ENCODE results near the gene CEP72. TPM values are rescaled to one million over a fixed set of nuclear protein-coding genes. Genes with fewer than 3 reads are reported as not detected.

Gene CEP72
- total RNA-seq, 1 experiment from 2014 or later: 24.8 TPM

DNA sequence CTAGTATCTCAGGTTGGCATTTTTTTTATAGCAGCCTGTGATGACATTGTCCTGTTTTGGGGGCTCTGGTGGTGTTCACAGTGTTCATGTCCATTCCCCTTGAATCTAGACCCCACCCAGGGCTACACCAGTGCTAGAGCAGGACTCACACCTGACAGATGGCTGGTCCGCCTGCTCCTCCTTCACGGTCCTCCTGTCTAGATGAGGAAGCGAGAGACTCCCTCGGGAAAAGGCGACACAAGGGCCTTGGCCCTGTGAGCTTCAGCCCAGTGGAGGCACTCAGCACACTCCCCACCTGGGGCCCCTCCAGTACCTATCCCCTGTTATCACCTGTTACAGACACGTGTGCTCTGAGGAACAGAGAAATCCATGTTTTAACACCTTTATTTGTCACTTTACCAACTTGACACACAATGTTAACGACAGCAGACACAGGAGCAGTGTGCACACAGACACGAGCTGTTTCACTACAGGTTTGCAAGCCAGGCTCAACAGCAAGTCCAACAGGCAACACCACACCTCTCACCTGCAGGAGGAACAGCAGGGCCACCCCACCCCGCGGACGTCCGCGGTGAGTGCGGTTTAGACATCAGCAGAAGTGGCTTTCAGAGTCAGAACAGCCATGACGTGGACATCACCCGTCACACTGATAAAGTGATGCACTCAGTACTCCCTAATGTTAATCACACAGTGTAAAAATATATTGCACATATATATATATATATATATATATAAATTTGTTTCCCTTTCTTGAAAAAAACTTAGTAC is 47.5 kb downstream of the CEP72 start:
- H2BK20ac ChIP-seq (ENCODE audit: low read depth, low read length, poor library complexity, severe bottlenecking): no peak overlapping the region
- no peak overlapping the region for H2BK15ac ChIP-seq (ENCODE audit: low read depth, low read length)
- no CpG with 5 or more reads among the region's 16 CpGs for WGBS (ENCODE audit: extremely low coverage, insufficient read length, low lambda C conversion rate)

More for the DNA sequence above, 47.5 kb downstream of the CEP72 start:
- Mint-ChIP-seq H3K27ac (no peak overlapping the region), H3K27me3 (ENCODE audit: low read depth) (no peaks in the 10 kb centered on the region), H3K4me1 (no peaks in the 10 kb centered on the region), H3K9me3 (no peaks in the 10 kb centered on the region; a peak in 1 of 5 replicates), H3K4me3 (no peak overlapping the region), H3K36me3 (ENCODE audit: insufficient read depth in 1 of 3, low read depth in 3 of 3) (peaks cover 42 to 74% (median 71%) of the 10 kb centered on the region in 3 experiments)
- H3K27ac ChIP-seq (ENCODE audit: insufficient read length, low read depth, low read length): no peak overlapping the region
- no peak overlapping the region for H3K4ac ChIP-seq (ENCODE audit: low read depth, low read length)
- no peak overlapping the region for H3K14ac ChIP-seq (ENCODE audit: insufficient read depth, low read length)
- no peaks in the 10 kb centered on the region for H3K79me1 ChIP-seq (ENCODE audit: insufficient read depth, low read depth, low read length, poor library complexity, severe bottlenecking)
- H3K4me1 ChIP-seq (ENCODE audit: insufficient read depth, low read length): no peaks in the 10 kb centered on the region
- H2BK120ac ChIP-seq (ENCODE audit: low read depth, low read length, poor library complexity, severe bottlenecking): no peak overlapping the region
- H2BK5ac ChIP-seq (ENCODE audit: insufficient read length, low read length): no peak overlapping the region
- H3K4me2 ChIP-seq (ENCODE audit: insufficient read depth, insufficient read length, low read length): no peak overlapping the region
- H2BK12ac ChIP-seq (ENCODE audit: insufficient read length, low read depth, low read length): no peak overlapping the region
- no peak overlapping the region for H4K8ac ChIP-seq (replicated peaks; ENCODE audit: insufficient read length, low read depth, low read length)
- H2AK5ac ChIP-seq (ENCODE audit: insufficient read length, low read length): no peak overlapping the region
- no peak overlapping the region for H3T11ph ChIP-seq (ENCODE audit: low read length)
- no peak overlapping the region for H4K91ac ChIP-seq (ENCODE audit: insufficient read length, low read depth, low read length)
- H3K56ac ChIP-seq (ENCODE audit: insufficient read length, low read depth, low read length): no peak overlapping the region
- no peaks in the 10 kb centered on the region for H3K27me3 ChIP-seq (ENCODE audit: insufficient read depth, low read length)
- no peak overlapping the region for H3K9ac ChIP-seq (ENCODE audit: extremely low read depth, insufficient read length, low read length)
- H3K23me2 ChIP-seq (ENCODE audit: insufficient read length, low read depth, low read length, poor library complexity, severe bottlenecking): no peaks in the 10 kb centered on the region
- TF ChIP-seq, protein P1, sequence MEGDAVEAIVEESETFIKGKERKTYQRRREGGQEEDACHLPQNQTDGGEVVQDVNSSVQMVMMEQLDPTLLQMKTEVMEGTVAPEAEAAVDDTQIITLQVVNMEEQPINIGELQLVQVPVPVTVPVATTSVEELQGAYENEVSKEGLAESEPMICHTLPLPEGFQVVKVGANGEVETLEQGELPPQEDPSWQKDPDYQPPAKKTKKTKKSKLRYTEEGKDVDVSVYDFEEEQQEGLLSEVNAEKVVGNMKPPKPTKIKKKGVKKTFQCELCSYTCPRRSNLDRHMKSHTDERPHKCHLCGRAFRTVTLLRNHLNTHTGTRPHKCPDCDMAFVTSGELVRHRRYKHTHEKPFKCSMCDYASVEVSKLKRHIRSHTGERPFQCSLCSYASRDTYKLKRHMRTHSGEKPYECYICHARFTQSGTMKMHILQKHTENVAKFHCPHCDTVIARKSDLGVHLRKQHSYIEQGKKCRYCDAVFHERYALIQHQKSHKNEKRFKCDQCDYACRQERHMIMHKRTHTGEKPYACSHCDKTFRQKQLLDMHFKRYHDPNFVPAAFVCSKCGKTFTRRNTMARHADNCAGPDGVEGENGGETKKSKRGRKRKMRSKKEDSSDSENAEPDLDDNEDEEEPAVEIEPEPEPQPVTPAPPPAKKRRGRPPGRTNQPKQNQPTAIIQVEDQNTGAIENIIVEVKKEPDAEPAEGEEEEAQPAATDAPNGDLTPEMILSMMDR (conservative IDR thresholded peaks at IDR 0.05): no peak
- H3K79me2 ChIP-seq (ENCODE audit: insufficient read depth, low read length): no peaks in the 10 kb centered on the region
- no peak overlapping the region for H4K5ac ChIP-seq (ENCODE audit: insufficient read length, low read depth, low read length)
- no peaks in the 10 kb centered on the region for H4K20me1 ChIP-seq (ENCODE audit: control insufficient read depth, insufficient read depth, insufficient read length)
- DNase-seq: no peak
- H3K18ac ChIP-seq (ENCODE audit: insufficient read length, low read depth, low read length): no peak overlapping the region
- no peak overlapping the region for H2AFZ ChIP-seq (ENCODE audit: low read length)
- no peak overlapping the region for H3K23ac ChIP-seq (ENCODE audit: insufficient read length, low read depth, low read length)
- H3K9me3 ChIP-seq (ENCODE audit: control insufficient read depth, low read depth, low read length): no peaks in the 10 kb centered on the region

Measured in H9 (cell line).